SK-N-SH treated with all-trans-retinoic acid at 6 μM for 48 hours (cell line): ENCODE data around the gene COL4A1.

Source experiments
- ESRRG ChIP-seq: fragments of 250-450 bp; sonication (Bioruptor Pico); IDR thresholded peaks from 2 replicates; pipeline ENCODE4 v1.6.1; 2021; ENCODE audit warnings: mild to moderate bottlenecking
- OSR1 ChIP-seq: fragments of 250-450 bp; sonication (Bioruptor Pico); IDR thresholded peaks from 2 replicates; pipeline ENCODE4 v1.8.0; 2022; ENCODE audit warnings: moderate library complexity, mild to moderate bottlenecking, inconsistent platforms
- PATZ1 ChIP-seq: fragments of 250-450 bp; sonication (Bioruptor Pico); IDR thresholded peaks from 2 replicates; pipeline ENCODE4 v1.8.0; 2020; ENCODE audit warnings: mild to moderate bottlenecking, moderate library complexity, borderline replicate concordance
- PPARA ChIP-seq: fragments of 250-450 bp; sonication (Bioruptor Pico); IDR thresholded peaks from 2 replicates; pipeline ENCODE4 v1.5.0; 2020; ENCODE audit warnings: mild to moderate bottlenecking, borderline replicate concordance
- RARB ChIP-seq: fragments of 250-450 bp; sonication (Bioruptor Pico); IDR thresholded peaks from 2 replicates; pipeline ENCODE4 v1.8.0; 2021; ENCODE audit warnings: mild to moderate bottlenecking, moderate library complexity
- SNAI2 ChIP-seq: fragments of 250-450 bp; sonication (Bioruptor Pico); IDR thresholded peaks from 2 replicates; pipeline ENCODE4 v1.5.0; 2020; ENCODE audit warnings: mild to moderate bottlenecking, moderate library complexity
- TOX ChIP-seq: fragments of 250-450 bp; sonication (Bioruptor Pico); IDR thresholded peaks from 2 replicates; pipeline ENCODE4 v1.8.0; 2021; ENCODE audit warnings: mild to moderate bottlenecking, moderate library complexity, borderline replicate concordance
- ZFP3 ChIP-seq: fragments of 250-450 bp; sonication (Bioruptor Pico); IDR thresholded peaks from 2 replicates; pipeline ENCODE4 v1.5.0; 2020; ENCODE audit warnings: mild to moderate bottlenecking, moderate library complexity
- ZFP30 ChIP-seq: fragments of 450-650 bp; formaldehyde crosslinking; IDR thresholded peaks from 2 replicates; pipeline ENCODE4 v1.5.0; 2022; ENCODE audit warnings: mild to moderate bottlenecking, moderate library complexity
- ZNF565 ChIP-seq: fragments of 450-650 bp; formaldehyde crosslinking; conservative IDR thresholded peaks from 2 replicates; pipeline ENCODE4 v1.5.0; 2020; ENCODE audit warnings: low read depth, mild to moderate bottlenecking, moderate library complexity
- TF ChIP-seq, protein P1 (sequence below): fragments of 250-450 bp; sonication (Bioruptor Pico); IDR thresholded peaks from 2 replicates; pipeline ENCODE4 v1.5.1; 2021; ENCODE audit warnings: mild to moderate bottlenecking, moderate library complexity
- TF ChIP-seq, protein P2 (sequence below): fragments of 250-450 bp; sonication (Bioruptor Pico); IDR thresholded peaks from 2 replicates; pipeline ENCODE4 v1.5.1; 2020; ENCODE audit warnings: low read depth, mild to moderate bottlenecking, moderate library complexity

DNA sequence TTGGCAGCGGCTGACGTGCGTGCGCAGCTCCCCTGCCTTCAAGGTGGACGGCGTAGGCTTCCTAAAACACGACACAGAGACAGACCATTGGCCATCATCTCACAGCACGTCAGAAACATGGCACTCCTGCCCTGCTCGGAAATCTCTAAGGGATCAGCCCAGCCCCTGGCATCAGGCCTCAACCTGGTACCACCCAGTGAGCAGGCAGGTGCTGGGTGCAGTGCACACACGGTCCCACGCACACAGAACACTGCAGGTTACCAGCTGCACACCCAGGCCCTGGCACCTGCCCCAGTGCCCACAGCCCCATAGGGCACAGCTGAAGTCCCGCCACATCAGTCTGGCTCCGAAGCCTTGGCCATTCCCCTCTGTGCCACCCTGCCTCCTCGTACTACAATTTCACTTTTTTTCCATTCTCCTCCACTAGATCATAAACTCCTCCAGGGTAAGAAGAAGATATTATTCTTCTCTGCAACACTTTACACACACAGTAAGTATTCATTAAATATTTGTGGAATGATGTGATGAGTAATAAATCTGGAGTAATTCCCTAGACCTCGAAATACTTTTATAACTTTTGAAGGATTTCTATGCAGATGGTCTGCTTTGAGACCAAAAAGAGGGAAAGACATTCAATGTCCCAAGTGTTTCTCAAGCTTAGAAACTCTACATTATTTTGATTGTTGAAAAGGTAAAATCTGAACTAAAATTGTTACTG is 156.4 kb downstream of the COL4A1 start:
- TF ChIP-seq ZFP3 (CRISPR knock-in tag) (no peak), PPARA (no peak), TOX (no peak), ESRRG (CRISPR knock-in tag) (no peak), SNAI2 (CRISPR knock-in tag) (no peak), PATZ1 (CRISPR knock-in tag) (no peak), OSR1 (no peak), ZNF565 (CRISPR knock-in tag) (no peak), ZFP30 (CRISPR knock-in tag) (no peak), RARB (CRISPR knock-in tag) (no peak)
- TF ChIP-seq, protein P1, sequence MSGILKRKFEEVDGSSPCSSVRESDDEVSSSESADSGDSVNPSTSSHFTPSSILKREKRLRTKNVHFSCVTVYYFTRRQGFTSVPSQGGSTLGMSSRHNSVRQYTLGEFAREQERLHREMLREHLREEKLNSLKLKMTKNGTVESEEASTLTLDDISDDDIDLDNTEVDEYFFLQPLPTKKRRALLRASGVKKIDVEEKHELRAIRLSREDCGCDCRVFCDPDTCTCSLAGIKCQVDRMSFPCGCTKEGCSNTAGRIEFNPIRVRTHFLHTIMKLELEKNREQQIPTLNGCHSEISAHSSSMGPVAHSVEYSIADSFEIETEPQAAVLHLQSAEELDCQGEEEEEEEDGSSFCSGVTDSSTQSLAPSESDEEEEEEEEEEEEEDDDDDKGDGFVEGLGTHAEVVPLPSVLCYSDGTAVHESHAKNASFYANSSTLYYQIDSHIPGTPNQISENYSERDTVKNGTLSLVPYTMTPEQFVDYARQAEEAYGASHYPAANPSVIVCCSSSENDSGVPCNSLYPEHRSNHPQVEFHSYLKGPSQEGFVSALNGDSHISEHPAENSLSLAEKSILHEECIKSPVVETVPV (CRISPR knock-in tag), result no peak
- TF ChIP-seq, protein P2, sequence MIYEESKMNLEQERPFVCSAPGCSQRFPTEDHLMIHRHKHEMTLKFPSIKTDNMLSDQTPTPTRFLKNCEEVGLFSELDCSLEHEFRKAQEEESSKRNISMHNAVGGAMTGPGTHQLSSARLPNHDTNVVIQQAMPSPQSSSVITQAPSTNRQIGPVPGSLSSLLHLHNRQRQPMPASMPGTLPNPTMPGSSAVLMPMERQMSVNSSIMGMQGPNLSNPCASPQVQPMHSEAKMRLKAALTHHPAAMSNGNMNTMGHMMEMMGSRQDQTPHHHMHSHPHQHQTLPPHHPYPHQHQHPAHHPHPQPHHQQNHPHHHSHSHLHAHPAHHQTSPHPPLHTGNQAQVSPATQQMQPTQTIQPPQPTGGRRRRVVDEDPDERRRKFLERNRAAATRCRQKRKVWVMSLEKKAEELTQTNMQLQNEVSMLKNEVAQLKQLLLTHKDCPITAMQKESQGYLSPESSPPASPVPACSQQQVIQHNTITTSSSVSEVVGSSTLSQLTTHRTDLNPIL (CRISPR knock-in tag), result no peak
